HG03175 (cell line): ENCODE data around the gene EPPIN.

Experiments used
- ATAC-seq: cut with Tn5 transposase; IDR thresholded peaks from one replicate; pipeline ENCODE4 v1.9.1; 2021; ENCODE audit warnings: mild to moderate bottlenecking, moderate library complexity; ENCODE audit not compliant: unreplicated experiment

Gene EPPIN

DNA sequence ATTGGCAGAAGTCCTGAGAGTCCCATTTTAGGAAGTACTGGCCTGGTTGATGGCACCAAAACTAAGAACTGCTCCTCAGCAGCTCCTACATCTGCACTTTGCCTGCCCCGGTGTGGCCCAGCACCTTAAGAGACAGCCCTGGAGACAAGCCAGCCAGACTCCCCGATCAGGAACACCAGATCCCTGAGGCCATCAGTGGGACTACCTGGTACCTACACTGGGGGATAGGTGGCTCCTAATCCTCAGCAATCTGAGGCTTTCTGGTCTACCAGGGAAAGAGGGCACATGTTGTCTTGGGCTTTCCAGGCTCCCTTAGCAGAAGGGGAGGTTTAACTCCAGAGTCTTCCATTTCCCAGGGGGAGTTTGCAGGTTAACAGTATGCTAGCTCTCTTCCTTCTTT, 7.8 kb downstream of the EPPIN start, which contains the start of gene WFDC6:
WFDC6 (minus strand) TSS at position 101 of the 400 bp plus-strand sequence; CDS start at position 26, 75 bp downstream.
- ATAC-seq = no peak

DNA sequence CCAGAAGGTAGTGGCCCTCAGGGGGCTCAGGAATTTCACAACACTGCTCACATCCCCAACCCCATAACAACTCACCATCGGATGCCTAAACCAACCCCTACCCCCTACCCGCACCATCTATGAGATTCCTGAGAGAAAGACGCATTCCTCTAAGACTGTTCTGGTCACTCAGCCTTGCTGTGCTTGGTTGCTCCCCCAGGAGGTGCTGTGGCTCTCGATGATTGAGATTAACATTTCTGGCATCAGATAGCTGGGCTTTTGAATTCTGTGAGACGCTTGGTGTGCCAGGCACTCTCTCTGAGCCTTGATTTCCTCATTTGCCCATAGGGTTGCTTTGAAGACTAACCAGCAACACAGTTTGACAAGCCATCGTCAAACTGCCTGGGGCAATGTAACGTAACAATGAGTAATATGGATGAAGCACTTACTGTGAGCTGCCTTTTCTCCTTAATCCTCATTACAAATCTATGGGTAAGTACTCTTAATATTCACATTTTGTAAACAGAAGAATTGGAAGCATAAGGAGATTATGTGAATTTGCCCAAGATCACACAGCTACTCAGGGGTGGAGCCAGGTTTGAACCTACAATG, 8.9 kb downstream of the EPPIN start:
- ATAC-seq = no peak

DNA sequence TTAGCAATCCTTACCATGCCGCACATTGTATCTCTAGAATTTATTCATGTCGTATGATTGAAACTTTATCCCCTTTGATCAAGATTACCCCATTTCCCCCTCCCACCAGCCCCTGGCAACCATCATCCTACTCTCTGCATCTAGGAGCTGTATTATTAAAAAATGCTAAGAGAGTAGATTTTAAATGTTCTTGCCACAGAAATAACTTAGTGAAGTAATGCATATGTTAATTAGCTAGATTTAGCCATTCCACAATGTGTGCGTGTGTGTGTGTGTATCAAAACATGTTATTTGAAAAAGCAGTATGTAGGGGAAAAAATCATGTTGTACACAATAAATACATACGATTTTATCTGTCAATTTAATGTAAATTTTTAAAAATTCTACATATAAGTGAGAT, 19.9 kb downstream of the EPPIN start:
- no peak for ATAC-seq

DNA sequence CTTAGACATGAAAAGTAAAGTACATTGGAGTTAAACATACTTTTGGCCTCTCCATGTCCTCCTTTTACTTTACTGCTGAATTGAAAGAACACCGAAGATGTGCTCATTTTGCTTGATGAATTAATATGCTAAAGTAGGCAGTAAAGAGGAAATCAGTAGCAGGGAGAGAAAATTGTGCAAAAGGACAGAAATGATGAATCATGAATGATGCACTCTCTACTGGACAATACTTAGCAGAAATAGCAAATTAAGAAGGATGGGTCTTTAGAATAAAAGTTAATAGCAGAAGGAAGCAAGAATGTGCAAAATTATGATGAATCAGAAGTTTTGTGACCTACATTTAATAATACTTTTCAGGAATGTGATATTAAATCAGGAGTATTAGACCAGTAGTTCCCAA, 23.4 kb downstream of the EPPIN start:
- no peak for ATAC-seq

DNA sequence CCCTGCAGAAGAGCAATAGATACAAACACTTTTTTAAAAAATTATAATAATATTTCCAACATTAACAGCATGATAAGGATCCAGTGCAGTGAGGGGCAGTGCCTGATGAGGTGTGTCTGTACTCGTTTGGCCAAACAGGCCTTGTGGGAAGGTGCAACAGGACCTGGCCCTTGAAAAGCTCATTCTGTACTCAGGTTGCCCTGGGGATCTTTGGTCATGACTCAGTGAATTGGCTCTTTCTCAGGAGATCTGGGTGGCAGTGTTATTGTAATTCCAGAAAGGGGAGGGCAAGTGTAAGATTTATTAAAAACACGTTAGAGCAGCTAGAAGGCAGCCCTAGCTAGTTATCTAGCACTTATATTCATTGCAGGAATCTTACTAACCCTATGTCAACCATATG, 28.9 kb downstream of the EPPIN start:
- ATAC-seq = no peak

DNA sequence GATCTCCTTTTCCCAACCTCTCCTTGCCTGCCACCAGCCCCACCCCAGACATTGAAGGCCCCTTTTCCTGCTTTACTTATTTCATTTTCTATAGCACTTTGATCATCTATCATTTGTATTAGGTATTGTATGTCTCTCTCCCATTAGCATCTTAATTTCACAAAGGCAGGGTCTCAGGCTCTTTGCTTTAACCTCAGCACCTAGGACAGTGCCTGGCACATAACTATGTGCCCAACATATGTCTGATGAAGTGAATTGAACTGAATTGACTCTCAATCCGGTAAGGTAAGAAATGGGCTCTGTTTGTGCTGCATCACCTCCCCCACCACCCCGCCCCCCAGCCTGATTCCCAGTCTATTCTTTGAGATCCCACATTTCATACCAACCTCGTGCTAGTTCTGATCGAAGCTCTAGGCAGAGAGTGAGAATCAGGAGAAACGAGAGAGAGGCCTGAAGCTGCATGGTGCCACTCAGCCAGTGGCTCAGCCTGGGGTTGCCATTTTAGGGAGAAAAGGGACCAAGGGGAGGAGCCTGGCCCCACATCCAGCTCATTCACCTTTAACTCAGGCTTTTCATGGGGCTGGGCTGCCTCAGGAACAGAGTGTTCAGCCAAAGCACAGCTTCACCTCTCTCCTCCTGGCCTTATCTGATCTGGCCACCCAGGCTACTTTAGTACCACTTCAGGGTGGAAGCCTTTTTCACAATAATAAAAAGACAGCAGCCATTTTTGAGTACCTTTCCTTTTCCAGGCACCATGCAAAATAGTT, 31.9 kb downstream of the EPPIN start, which contains the start of gene SPINT3:
SPINT3 (minus strand) TSS at position 476 of the 767 bp plus-strand sequence; CDS start at position 462, 14 bp downstream.
- ATAC-seq = no peak

DNA sequence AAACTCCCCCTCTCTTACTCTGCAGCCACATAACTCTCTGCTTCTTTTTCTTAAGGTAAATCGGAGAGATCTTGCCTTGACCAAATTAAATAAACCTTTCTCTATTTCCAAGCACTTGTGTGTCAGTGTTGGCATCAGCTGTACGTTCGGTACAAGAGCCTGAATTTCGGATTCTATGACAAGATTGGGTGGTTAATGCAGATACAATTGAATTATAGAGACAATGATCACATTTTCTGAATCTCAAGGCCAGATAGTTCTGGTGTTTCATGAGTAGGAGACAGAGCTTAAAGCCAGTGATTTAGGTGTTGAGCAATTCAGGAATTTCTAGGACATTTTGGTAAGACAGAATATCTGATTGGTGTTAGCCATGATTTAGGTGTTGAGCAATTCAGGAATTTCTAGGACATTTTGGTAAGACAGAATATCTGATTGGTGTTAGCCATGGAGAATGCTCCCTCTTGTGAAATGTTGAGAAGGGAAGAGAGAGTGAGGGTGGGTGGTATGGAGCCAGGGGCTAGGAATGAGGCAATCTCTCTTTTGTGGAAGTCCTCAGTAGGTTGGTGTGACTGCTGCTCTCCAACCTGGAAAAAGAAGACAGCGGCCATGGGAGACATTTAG, 36.8 kb downstream of the EPPIN start:
- no peak for ATAC-seq

DNA sequence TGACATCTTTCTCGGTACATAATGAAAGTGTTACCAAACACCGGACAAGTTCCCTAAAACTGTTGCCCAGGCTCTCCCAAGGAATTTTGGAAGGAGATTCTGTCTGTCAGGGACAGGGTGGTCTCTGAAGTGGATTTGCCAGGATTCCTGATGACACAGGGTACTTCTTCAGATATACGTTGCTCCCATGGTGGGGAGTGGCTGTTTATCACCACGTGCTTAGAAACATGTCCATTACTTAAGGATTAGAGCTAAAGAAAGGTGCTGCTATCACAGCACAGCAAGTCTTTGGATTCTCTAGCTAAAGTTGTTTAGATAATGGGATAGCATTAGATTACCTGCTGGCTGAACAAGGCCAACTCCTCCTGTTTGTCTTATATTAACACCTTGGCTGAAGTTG, 38.1 kb downstream of the EPPIN start:
- no peak for ATAC-seq

DNA sequence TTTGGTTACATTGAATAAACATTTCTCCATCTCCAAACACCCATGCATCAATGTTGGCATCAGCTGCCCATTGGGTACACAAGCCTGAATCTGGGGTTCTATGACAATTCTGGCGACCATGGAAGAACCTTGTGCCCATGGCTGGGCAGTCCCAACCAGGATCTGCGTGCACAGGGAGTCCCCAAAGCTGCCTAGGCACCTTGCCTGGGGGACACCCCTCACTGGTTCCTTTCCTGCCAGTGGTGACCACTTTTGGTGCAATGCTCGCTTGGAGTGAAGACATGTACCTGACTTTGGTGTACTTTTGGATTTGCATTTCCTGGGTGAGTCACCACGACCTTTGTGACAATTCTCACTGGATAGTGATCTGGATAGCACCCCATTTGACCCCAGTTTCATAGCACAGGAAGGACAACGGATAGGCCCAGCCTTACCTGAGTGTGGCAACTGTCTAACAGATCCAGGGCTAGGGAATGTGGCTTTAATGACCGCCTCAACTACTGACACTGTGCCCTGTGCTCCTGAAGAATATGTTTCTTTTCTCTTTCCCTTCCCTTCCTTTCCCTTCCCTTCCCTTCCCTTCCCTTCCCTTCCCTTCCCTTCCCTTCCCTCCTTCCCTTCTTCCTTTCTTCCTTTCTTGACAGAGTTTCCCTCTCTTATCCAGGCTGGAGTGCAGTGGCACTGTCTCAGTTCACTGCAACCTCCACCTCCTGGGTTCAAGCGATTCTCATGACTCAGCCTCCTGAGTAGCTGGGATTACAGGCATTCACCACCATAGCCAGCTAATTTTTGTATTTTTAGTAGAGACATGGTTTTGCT, 38.9 kb downstream of the EPPIN start:
- no peak for ATAC-seq

DNA sequence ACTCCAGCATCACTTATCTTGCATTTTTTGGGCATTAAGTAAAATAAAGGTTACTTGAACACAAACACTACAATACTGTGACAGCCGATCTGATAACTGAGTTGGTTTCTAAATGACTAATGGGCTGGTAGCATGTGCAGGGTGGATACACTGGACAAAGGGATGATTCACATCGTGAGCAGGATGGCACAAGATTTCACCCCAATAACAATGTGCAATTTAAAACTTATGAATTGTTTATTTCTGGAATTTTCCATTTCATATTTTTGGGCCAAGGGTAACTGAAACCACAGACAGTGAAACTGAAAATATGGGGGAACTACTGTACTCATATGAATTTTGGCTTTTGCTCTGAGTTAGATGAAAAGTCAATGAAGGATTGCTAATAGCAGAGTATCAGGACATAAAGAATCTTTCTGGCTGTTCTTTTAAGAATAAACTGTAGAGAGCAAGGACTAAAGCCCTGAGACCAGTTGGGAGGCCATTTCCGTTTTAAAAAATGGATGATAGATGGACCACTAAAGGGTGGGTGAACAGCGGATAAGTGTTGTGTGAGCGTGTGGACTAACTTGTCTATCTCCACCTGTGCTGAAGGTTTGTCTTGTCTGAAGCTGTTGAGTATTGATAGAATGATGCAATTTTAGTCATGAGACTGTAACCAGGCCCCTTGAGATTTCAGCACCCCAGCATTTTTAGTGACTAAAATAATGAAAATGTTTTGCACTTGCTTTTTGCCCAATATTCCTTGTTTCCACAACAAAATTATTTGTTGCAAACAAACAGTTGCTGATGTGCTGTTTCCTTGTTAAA, 40.0 kb downstream of the EPPIN start:
- no peak for ATAC-seq

DNA sequence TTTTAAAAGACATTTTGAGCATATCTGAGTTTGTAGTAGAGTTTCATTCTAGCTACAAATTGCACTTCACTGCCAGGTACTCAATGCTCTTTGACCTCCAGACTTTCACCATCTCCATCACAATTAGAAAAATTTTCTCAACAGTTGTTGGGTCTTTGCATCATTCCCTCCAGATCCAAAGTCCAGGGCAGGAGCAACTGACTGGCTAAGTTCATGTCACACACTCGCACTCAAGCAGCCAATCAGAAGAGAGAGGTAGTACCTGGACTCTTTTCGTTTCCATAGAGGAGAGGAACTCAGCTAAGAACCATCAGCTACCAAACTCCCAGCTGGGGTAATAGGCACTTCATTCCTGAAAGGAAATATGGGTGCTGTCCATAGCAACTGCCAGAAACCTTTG, 40.8 kb downstream of the EPPIN start:
- no peak for ATAC-seq

DNA sequence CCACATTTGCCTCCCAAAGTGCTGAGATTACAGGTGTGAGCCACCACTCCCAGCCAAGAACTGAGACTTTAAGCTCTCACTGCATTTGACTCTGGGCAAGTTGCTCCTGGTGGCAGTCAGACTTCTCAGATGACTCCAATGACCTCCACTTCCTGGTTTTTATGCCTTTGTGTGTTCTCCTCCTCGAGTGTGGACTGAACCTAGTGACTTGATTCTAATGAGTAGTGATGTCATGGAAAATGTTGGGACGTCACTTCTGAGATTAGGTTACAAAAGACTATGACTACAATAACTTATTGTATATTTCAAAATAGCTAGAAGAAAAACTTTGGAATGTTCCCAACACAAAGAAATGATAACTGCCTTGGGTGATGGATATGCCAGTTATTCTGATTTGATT, 43.8 kb downstream of the EPPIN start:
- ATAC-seq = no peak

DNA sequence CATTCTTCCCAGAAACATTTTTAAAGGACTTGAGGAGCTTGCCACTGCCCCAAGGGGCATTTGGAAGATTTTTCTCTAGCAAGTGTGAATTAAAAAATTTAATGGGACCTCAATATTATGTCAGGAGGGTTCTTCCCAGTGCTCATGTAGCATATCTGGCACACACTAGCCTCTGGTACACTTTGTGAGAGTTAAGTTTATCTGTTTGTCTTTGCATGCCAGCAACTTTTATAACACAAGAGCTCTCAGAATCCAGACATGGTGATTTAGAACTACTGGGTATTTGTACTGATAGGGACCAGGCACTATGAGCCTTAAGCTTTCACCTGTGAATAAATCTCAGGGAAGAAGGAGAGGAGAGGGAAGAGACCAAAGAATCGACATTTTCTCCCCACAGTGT, 44.6 kb downstream of the EPPIN start:
- no peak for ATAC-seq

DNA sequence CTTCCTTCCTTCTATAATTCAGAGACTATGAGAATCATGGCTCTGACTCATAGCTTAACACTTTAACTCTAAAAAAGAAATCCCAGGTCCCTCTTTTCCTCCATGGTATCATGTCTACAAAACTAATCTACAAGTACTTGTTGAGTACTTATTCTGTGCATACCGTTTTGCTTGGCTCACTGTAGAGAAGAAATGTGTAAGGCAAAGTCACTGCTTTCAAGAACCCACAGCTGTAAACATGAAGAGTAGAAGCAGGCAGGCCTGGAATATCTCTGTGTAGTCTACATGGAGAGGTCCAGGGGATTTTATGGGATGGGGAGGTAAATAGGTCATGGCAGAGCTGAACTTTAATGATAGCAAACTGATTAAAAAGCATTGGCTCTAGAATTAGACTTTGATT, 45.6 kb downstream of the EPPIN start:
- ATAC-seq = no peak

DNA sequence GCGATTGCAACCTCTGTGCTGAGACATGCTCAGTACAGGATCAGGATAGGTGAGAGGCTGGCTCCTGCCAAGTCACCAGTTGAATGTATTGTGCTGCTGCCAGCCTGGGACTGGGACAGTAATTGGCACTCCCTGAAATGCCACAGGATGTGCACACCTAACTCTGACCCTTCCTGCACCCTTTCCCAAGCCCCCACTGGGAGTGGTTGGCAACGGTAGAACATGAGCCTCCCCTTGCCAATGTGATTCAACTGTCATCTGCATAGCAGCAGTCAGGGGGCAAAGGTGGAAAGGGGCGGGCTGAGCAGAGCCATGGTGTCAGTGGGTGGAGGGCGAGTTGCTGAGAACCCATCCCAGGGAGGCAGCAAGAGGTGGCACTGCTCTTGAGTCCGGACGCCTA, 47.2 kb downstream of the EPPIN start:
- no peak for ATAC-seq

DNA sequence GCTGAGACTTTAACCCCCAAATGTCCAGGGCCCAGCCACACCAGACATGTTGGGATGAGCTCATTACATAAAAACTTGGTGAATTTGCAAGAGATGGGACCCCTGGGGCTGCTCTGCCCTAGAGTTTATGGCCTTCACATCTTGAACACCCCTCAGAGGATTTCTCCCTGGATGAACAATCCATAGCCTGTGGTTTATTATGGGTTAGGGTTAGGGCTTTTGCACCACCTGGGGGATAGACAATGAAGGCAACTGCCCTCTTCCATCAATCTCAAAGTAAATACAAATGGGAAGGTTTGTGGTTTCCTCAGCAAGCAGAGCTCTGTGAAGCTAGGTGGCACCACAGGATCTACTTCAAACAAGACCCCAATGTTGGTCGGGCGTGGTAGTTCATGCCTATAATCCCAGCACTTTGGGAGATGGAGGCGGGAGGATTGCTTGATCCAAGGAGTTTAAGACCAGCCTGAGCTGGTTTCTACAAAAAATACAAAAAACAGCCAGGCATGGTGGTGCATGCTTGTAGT, 49.2 kb downstream of the EPPIN start:
- no peak for ATAC-seq

DNA sequence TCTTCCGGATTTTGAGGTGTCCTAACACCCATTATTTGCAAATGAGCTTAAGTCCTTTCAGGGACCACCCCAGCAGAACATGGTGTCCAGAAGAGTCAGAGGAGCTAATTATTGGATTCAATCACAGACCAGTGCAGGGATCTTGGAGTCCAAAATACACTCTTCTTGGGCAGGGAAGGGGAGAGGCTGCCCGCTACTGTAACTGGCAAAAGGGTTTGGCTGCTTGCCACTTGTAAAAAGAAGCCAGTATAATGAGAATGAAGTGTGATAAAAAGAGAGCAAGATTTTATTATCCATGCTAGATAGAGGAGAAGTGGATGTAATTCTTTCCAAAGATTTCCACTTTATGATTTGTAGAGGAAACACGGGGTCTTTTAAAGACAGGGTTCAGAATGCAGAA, 51.0 kb downstream of the EPPIN start:
- ATAC-seq = no peak

DNA sequence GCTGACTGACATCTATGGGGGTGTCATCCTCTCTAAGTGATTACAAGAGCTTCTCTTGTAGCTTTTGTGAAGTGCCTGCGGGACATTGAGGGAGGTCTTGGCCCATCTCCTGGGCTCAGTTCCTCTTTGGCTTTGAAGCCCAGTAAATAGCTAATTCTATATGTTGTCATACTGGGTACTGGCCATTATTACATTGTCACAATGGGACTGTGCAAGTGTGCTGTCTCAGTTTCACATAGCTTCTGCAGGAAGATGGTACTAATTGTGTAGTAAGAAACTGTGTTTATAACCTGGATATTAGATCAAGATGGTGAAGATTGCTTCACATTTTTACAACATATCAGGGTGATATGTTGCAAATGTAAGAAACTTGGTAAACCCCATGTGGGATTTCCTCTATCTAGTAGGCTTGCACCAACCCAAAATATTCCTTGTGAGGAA, 51.7 kb downstream of the EPPIN start:
- no peak for ATAC-seq
